Measurements from ENCODE around the gene ABCC6.

ABCC6 gene

DNA sequence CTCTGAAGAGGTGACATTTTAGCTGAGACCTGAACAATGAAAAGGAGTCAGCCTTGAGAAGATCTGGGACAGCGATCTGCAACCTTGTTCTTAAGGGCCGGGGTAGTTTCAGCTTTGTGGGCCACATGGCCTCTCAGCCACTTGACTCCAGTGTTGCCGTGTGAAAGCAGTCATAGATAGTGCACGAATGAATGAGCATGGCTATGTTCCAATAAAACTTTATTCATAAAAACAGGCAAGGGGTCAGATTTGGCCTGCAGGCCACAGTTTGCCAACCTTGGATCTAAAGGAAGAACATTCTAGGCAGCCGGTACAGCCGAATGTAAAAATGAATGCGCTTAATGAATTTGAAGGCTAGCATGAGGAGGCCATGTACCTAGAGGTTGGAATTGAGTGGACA is 83.5 kb downstream of the ABCC6 start:
- DNase-seq = no peak

DNA sequence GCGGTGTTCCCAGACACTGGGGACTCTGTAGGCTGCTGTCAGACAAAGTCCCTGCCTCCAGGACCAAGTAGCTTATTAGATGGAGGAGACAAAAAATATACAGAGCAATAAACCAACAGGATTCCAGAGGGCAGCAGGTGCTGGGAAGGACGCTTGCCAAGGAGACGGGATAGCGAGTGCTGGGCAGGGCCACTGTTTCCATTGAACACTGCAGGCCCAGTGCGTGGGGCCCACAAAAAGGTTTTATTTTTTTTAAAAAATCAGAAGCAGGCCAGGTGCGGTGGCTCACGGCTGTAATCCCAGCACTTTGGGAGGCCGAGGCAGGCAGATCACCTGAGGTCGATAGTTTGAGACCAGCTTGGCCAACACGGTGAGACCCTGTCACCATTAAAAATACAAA is 84.2 kb downstream of the ABCC6 start:
- no peak for DNase-seq

DNA sequence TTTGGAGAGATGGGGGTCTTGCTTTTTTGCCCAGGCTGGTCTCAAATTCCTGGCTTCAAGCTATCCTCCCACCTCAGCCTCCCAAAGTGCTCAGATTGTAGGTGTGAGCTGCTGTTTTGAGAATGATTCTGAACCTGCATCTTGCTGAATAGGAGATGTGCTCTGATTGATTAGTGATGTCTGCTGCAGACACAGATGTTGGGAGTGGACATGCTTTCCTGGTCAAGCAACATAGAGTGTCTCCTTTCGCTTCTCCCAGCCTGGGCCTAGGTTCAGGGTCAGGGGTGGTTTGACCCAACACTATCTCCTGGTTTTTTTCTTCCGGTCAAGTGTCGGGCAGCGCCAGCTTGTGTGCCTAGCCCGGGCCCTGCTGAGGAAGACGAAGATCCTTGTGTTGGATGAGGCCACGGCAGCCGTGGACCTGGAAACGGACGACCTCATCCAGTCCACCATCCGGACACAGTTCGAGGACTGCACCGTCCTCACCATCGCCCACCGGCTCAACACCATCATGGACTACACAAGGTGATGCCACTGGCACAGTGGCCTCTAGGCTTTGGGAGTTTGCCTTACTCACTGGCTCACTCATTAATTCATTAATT is 85.2 kb downstream of the ABCC6 start:
- DNase-seq = no peak

DNA sequence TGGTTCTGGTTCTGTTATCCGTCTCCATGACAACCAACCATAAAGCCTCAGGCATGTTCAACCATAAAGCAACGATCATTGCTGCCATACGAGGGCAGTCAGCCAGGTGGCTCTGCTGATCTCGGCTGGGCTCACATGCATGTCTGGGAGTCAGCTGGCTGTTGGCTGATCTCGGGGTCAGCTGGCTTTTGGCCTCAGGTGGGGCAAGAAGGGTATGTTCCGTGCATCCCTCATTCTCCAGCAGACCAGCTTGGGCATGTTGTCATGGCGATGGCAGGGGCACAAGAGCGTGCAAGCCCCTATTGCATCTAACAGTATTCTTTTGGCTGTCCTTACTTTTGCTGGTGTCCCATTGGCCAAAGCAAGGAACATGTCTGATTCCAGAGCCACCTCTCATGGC is 86.2 kb downstream of the ABCC6 start:
- no peak for DNase-seq

DNA sequence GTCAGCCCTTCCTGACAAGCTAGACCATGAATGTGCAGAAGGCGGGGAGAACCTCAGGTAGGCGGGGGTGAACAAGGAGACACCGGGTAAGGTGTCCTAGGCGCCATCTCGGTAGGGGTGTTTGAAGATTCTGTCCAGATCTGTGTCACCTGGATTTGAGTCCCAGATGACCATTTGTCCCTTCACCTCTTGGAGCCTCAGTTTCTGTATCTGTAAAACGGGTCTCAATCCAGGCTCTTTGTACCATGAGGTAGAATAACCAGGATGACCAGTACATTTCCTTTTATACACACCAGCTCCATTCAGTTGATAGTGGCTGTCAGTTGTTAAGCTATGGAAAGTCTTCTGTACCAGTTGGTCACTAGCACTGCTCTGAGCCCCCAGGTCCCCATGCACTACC is 86.7 kb downstream of the ABCC6 start:
- DNase-seq = no peak

DNA sequence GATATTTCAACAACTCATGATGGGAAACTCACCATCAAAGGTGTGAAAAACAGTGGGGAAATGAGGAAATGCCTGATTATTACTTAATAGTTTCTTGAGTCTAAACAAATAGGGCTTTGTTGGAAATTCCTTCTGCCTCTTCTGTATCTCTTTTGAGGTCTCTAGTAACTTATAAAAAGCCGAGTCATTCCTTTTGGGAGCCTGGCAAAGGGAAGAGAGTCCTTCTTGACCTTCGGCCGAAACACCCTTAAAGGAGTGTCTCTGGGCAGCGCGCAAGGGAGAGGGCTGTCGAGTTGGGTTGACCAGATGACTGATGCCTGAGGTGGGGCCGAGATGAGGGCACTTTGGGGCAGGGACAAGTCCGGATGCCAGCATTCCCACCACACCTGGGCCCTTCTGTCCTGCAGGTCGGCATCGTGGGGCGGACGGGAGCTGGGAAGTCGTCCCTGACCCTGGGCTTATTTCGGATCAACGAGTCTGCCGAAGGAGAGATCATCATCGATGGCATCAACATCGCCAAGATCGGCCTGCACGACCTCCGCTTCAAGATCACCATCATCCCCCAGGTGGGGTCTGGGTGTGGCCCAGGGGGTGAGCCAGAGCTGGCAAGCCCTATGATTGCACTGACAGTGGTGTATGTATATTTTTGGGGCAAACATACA is 89.2 kb downstream of the ABCC6 start:
- DNase-seq = no peak

DNA sequence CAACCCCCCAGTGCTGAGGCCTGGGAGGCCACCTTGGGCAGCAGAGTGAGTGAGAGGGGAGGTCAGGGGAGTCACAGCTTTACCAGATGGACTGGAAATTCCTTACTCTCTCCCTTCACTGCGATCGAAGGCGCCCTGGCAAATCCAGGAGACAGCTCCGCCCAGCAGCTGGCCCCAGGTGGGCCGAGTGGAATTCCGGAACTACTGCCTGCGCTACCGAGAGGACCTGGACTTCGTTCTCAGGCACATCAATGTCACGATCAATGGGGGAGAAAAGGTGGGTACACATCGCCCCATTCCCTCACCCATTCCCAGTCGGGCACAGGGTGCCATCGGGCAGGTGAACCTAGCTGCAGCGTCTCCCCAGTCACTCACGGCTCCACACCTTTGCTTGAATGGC is 91.6 kb downstream of the ABCC6 start:
- DNase-seq = no peak

DNA sequence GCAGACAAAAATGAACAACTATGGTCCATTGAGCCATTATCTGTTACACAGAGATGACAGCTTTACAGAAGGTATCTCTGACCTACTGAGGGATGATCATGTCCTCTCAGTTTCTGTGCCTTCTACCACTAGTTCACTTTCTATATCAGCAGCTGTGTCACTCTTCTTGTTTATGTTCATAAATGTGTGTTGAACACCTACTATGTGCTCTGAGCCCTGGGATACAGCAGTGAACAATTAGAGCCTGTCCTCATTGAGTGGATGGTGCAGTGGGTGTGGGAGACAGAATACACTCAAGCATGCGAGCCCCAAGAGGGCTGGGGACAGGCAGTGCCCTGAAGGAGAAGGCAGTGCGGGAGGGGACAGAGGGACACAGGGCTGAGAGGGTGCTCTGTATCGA is 92.1 kb downstream of the ABCC6 start:
- no peak for DNase-seq

DNA sequence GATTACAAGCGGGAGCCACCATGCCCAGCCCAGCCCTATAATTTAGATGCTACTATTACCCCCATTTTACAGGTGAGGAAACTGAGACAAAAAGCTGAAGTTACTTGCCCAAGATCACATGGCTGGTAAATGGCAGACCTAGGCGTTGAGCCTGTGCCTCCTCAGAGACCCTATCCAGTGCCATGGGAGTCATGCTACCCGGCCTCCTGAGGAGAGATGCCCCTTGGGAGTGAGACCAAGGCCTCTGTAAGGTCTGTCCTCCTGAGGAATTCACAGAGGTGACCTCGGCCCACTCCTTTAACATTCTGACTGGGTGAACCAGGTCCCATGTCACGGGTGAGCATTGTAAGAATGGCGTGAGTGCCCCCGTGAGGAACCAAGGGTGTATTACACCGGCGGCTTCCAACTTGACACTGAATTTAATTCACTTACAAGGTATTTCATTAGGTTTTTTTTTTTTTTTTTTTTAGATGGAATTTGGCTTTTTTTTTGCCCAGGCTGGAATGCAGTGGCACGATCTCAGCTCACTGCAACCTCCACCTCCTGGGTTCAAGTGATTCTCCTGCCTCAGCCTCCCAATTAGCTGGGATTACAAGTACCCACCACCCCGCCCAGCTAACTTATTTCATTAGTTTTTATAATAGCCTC is 95.7 kb downstream of the ABCC6 start:
- DNase-seq = peak; percentile 77

DNA sequence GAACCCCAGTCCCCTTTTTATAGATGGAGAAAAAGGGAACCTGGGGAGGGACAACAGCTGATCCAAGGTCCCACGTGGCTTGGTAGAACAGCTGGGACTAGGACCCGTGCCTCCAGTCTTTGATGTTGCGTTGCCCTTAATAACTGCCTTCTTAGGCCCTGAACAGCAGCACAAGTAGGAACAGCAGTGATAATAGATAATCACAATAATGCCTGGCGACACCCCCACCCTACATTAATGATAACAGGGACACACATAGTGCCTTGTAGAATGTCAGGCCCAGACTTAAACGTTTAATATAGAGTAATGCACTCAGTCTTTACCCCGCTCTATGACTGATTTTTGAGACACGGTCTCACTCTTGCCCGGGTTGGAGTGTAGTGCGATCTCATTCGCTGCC is 96.4 kb downstream of the ABCC6 start:
- no peak for DNase-seq

DNA sequence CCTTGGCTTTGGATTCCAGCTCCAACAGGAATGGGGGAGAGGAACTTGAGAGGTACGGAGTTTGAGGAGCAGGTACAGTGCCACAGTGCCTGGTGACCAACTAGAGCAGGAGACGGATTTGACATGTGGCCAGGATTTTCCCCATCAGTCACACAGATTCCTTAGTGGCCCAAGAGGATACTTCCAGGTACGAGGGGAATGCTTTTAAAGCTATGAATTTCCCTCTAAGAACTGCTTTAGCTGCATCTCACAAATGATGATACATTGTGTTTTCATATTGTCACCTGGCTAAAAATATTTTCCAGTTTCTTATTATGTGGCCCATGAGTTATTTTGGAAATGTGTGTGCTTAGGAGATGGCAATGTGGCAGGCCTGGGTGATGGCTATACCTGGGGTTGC is 98.3 kb downstream of the ABCC6 start:
- DNase-seq = no peak

DNA sequence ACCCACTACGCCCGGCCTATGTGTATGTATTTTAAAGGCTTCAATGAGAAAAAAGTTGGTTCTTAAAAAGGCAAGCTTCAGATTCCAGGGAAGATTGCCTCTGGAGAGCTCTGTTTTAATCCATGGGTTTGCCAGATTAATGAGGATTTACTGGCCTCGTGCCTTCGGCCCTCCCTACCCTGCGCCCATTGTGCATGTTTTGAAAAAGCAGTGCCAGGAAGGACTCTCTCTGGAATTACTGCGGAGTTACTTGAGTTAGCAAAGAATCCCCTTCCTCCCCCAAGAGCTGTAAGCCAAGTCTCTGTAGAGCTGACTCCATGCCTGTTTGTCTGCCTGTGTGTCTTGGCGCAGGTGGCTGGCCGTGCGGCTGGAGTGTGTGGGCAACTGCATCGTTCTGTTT is 98.9 kb downstream of the ABCC6 start:
- no peak for DNase-seq

DNA sequence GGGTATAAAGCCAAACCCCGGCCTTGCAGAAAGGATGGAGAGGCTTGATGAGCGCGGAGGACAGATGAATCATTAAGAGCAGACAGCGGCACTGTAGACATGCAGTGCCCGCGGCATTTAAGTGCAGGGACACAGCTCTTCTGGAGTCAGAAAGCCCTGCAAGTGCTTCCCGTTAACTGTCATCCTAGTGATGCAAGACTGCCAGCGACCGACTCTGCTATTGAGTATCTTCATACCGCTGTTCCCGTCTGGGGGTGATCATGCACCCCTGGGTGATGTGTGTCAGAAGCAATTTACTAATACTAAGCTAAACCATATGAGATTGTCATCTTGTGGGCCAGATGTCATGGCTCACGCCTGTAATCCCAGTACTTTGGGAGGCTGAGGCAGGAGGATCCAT is 101.0 kb downstream of the ABCC6 start:
- no peak for DNase-seq

DNA sequence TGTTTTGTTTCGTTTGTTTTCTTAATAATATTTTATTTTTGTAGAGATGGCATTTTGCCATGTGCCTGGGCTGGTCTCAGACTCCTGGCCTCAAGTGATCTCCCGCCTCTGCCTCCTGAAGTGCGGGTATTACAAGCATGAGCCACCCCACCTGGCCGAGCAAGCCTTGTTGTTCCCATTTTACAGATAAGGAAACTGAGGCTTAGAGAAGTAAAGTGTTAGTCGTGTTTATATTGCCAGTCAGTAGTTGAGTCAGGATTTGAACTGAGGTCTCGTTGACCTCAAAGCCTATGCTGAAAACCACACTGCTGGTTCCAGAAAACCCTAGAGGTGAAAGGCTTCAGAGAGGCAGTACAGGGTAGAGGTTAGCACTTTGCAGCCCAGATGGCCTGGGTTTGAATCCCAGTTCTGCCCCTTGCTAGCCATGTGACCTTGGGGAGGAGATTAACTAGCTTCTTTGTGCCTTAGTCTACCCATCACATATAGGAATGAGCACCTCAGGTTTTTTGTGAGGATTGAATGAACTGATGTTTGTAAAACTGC is 102.0 kb downstream of the ABCC6 start:
- DNase-seq = no peak

DNA sequence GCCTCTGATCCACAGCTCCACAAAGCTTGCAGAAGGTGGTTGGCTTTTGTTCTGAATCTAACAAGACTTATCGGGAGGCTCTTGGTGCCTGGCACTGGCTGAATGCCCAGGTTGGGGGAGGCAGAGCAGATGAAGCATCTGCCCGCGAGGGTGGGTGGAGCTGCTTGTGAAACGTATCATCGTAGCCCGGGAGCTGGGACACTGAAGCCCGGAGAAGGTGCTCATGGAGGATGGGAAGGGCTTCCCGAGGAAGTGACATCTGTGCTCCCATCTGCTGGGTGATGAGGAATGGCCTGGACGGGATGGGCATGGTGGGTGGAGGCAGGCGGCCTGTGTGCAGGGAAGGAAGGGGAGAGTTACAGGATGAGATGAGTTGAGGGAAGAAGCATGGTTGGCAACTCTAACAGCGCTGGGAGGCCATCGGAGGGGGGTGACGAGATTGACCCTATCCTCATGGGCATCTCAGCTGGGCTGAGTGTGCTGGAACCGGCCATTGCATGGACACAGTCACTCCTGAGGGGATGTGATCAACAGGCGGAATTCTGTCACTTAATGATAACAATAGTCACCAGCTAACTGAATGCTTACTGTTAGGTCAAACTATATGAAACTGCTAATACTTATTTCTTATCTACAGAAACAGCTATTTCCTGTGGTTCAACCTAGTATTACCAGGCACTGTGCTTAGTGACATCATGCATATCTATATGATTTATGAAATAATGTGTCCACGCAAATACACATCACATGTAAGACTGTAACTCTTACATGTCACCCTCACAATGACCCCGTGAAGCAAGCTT is 102.7 kb downstream of the ABCC6 start:
- DNase-seq = peak; percentile 98

DNA sequence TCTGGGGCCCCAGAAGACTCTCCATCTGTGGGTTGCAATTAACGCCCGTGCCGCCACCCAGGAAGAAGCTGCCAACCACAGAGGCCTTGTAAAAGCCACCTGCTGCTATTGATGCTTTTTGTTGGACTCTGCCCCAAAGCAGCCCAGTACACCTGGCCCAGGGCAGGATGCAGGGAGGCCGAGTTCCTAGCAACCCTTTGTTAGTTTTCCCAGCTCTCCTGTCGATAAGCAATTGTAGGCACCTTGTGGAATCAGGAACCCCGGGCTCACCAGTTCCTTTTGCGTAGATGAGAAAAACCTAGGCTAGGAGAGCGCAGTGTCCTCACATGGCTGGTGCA is 103.3 kb downstream of the ABCC6 start:
- peak; percentile 98 for DNase-seq

DNA sequence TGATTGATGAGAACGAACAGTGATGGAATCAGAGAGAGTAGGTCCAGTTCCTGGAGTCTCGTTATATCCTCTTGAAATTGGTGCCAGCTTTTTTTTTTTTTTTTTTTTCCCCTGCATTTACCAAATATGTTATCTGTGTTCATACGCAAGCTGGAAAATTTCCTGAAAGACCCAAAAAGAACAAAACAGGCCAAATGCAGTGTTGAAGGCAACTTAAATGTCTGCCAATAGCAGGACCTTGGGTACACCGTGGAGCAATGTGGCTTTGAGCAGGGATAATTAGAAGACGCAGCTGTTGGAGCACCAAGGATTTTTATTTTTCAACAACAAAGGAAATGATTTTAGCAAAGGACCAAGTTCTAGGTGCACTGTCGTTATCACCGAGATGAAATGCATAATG is 105.0 kb downstream of the ABCC6 start:
- DNase-seq = no peak

DNA sequence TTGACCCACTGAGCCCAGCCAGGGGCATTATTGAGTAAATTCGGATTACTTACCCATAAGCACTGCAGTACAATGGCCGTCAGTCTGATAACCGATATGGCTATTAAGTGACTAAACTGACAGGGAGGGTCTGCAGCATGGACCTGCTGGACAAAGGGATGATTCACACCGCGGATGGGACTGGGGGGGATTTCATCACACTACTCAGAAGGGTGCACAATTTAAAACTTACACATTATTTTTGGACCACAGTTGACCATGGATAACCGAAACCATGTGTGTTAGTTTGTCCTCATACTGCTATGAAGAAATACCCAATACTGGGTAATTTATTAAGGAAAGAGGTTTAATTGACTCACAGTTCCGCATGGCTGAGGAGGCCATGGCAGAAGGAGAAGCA is 106.5 kb downstream of the ABCC6 start:
- no peak for DNase-seq

DNA sequence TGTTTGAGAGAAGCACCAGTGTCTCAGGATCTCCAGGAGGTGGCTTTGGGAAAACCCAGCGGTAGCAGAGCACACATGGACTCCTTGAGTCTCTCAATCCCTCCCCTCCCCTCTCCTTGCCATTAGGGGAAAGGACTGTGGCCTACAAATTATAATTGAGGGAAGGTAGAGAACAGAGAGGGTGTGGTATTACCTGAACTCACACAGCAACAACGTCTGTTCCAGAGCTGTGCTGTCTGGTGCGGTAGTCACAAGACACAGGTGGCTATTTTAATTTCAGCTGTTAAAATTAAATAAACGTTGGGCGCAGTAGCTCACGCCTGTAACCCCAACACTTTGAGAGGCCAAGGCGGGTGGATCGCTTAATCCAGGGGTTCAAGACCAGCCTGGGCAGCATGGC is 110.2 kb downstream of the ABCC6 start:
- no peak for DNase-seq

DNA sequence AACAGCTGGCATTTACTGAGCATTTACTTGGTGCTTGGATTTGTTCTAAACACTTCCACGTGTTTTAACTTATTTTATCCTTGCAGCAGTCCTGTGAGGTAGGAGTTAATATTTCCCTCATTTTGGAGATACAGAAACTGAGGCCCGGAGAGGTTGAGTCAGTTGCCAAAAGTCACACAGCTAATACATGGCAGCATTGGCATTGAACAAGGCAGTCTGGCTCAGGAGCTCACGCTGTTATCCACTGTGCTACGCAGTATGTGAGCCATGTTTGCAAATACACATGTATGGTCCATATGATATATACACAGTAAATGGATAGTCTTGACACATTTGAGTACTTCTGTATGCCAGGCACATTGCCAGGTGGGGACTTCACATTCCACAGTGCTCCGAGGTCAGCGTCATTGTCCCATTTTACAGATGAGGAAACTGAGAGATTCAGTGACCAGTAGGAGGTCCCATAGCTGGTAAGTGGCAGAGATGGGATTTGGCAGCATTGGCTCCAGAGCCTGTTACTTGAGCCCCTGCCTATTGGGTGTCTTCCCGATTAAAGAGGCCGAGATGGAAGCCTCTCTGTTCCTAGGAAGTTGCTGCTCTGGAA is 110.7 kb downstream of the ABCC6 start:
- no peak for DNase-seq

DNA sequence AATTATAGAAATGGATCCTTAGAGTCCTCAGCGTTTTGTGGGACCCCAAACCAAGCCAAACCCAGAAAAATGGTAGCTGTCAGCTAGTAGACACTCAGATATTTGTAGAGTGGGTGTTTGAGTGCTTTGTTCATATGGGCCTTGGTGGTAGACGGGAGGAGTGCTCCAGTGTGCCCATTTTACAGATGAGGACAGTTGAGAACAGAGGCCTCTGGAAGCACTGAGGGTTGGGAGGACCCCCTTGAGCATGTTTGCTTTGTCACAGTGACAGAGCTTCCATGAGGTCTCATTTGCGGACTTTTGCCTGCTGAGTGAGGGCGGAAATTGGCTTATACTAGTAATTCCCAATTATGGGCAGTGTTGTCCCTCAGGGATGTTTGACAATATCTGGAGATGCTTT is 111.7 kb downstream of the ABCC6 start:
- DNase-seq = no peak

DNA sequence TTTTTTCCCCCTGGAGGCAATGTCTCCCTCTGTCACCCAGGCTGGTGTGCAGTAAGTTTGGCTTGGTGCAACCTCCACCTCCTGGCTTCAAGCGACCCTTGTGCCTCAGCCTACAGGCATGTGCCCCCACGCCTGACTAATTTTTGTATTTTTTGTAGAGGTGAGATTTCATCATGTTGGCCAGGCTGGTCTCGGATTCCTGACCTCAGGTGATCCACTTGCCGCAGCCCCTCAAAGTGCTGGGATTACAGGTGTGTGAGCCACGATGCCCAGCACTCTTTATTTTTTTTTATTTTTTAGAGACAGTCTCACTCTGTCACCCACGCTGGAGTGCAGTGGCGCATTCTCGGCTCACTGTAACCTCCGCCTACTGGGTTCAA is 113.2 kb downstream of the ABCC6 start:
- DNase-seq = no peak

DNA sequence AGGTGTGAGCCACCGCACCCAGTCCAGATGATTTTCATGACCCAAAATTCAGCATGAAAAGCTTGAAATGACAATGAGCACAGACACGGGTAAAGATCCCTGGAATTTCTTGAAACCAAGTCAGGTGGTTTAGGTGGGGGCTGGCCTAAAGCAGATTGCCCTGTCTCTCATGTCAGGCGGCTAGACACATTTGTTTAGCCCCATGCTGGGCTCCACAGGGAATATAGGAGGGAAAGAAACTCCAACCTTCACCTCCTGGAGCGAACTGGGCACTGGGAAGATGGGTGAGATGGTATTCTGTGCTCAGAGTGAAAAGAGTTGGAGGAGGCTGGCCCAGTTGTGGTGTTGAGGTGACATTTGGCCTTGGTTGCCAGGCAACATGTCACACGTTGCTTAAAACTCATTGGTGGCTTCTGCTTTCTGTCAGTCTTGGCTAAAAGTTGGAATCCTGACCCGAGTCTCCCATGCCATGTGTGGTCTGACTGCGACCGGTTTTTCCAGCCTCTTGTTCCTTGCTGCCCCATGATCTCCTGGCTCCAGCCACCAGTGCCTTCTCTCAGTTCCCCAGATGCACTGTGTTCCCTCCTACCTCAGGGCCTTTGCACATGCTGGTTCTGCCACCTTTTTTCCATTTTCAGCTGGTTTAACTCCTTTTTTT is 113.7 kb downstream of the ABCC6 start:
- DNase-seq = no peak

Data from NCI-H510A treated with DMSO at 0.1 percent for 48 hours (cell line).